GM12878 (cell line): ENCODE data around the gene CDC14B. TPM values are rescaled to one million over a fixed set of nuclear protein-coding genes. Genes with fewer than 3 reads are reported as not detected.

ENCODE experiments used
- ATAC-seq: fragments of 200-7000 bp; cut with Tn5 transposase; 3 replicates; pipeline ENCODE4 v1.9.1; 2020; ENCODE audit warnings: mild to moderate bottlenecking, moderate library complexity
- BruUV-seq: library from RNA; stranded (reverse); fragments of 400-500 nt; replicated peaks from 2 replicates; lab custom pipeline; 2021; lab: Mats Ljungman, UMichigan
- CTCF ChIA-PET: fragments of 300-600 bp; sonication (Branson Sonifier 250); formaldehyde crosslinking; extraction: SDS; loops from one replicate; lab custom pipeline; 2021; ENCODE audit warnings: inconsistent platforms; lab: Yijun Ruan, JAX
- POLR2A ChIA-PET: fragments of 350-600 bp; formaldehyde crosslinking; extraction: SDS; loops from one replicate; lab custom pipeline; 2021; ENCODE audit warnings: inconsistent platforms; lab: Charles Lee
- RAD21 ChIA-PET: fragments of 300-600 bp; sonication (Branson Sonifier 250); formaldehyde crosslinking; loops from one replicate; lab custom pipeline; 2023; ENCODE audit warnings: antibody characterized with exemption; ENCODE audit not compliant: unreplicated experiment; lab: Charles Lee
- SMC1A ChIA-PET: fragments of 300-600 bp; sonication (Branson Sonifier 250); formaldehyde crosslinking; loops from one replicate; lab custom pipeline; 2023; ENCODE audit not compliant: unreplicated experiment, uncharacterized antibody; lab: Charles Lee
- DNase-seq: peaks from one replicate; pipeline ENCODE4 v3.0.0-alpha.2; 2011; ENCODE audit warnings: low read depth, low spot score
- FAIRE-seq: peaks from 3 replicates; lab custom pipeline; 2011; peaks lifted over from hg19 to GRCh38; lab: Jason Lieb, UNC
- H2AFZ ChIP-seq: 2 replicates; pipeline ENCODE4 v1.6.0; 2011; ENCODE audit warnings: low read depth, low read length, control low read depth; ENCODE audit not compliant: control insufficient read depth
- H3K27ac ChIP-seq: 2 replicates; pipeline ENCODE4 v1.5.1; 2011; ENCODE audit warnings: control low read depth; ENCODE audit not compliant: control insufficient read depth, insufficient read depth
- H3K27me3 ChIP-seq, 2 experiments: replicated peaks in 1 of 2; 2 replicates each; pipeline versions ENCODE4 v1.6.0 to v1.6.1; 2011; ENCODE audit warnings: low read length in 1 of 2; ENCODE audit not compliant: control insufficient read depth in 2 of 2, insufficient read depth in 2 of 2
- H3K36me3 ChIP-seq, 2 experiments: 2 replicates each; pipeline ENCODE4 v1.5.1; 2011; ENCODE audit warnings: low read length in 1 of 2; ENCODE audit not compliant: control insufficient read depth in 2 of 2, insufficient read depth in 2 of 2
- H3K4me1 ChIP-seq: 2 replicates; pipeline ENCODE4 v1.6.1; 2011; ENCODE audit warnings: mild to moderate bottlenecking, low read length, moderate library complexity, mixed read lengths; ENCODE audit not compliant: control insufficient read depth, insufficient read depth
- H3K4me2 ChIP-seq: 2 replicates; pipeline ENCODE4 v1.6.0; 2011; ENCODE audit warnings: control low read depth; ENCODE audit not compliant: control insufficient read depth, insufficient read depth
- H3K4me3 ChIP-seq: fragments of 200-600 bp; sonication (generic); 2 replicates; pipeline ENCODE4 v1.5.1; 2016
- H3K79me2 ChIP-seq: 2 replicates; pipeline ENCODE4 v1.6.0; 2011; ENCODE audit warnings: low read length; ENCODE audit not compliant: control insufficient read depth, insufficient read depth
- H3K9ac ChIP-seq: 2 replicates; pipeline ENCODE4 v1.8.0; 2011; ENCODE audit warnings: low read length, control low read depth, mixed read lengths; ENCODE audit not compliant: control insufficient read depth, insufficient read depth
- H3K9me3 ChIP-seq: replicated peaks from 3 replicates; pipeline ENCODE4 v1.5.1; 2011; ENCODE audit warnings: mild to moderate bottlenecking, low read length; ENCODE audit not compliant: control insufficient read depth, insufficient read depth
- H4K20me1 ChIP-seq: 2 replicates; pipeline ENCODE4 v1.6.0; 2011; ENCODE audit not compliant: control insufficient read depth, insufficient read depth
- CEBPB ChIP-seq, 2 experiments: fragments of 150-350 bp in 1 of 2; IDR thresholded peaks; 2 replicates each; pipeline ENCODE4 v1.6.1; 2012 to 2014; ENCODE audit warnings: low read depth in 2 of 2, low read length in 2 of 2, borderline replicate concordance in 1 of 2, inconsistent platforms in 1 of 2
- EZH2 ChIP-seq: IDR thresholded peaks from 2 replicates; pipeline ENCODE4 v1.6.1; 2012; ENCODE audit warnings: low read depth, mild to moderate bottlenecking, control low read depth, inconsistent platforms, low read length, borderline replicate concordance; ENCODE audit not compliant: control insufficient read depth
- GABPA ChIP-seq: IDR thresholded peaks from 2 replicates; pipeline ENCODE4 v1.6.1; 2014; ENCODE audit warnings: antibody characterized with exemption, low read depth, mild to moderate bottlenecking, inconsistent platforms
- IKZF2 ChIP-seq, 2 experiments: fragments of 450-650 bp; IDR thresholded peaks; 2 replicates each; pipeline ENCODE4 v1.6.1; 2017; ENCODE audit warnings: mild to moderate bottlenecking in 2 of 2, moderate library complexity in 2 of 2
- RAD21 ChIP-seq: IDR thresholded peaks from 2 replicates; pipeline ENCODE4 v1.6.1; 2011; ENCODE audit warnings: mild to moderate bottlenecking, low read depth, low read length, moderate library complexity; ENCODE audit not compliant: insufficient read depth
- TBL1XR1 ChIP-seq: IDR thresholded peaks from 2 replicates; pipeline ENCODE4 v1.6.1; 2012; ENCODE audit warnings: low read depth, low read length, improper control_type of control experiment
- ZBTB4 ChIP-seq: fragments of 450-650 bp; formaldehyde crosslinking; IDR thresholded peaks from 2 replicates; pipeline ENCODE4 v1.4.0; 2022; ENCODE audit warnings: mild to moderate bottlenecking, moderate library complexity
- ZNF592 ChIP-seq: fragments of 450-650 bp; IDR thresholded peaks from 2 replicates; pipeline ENCODE4 v1.6.1; 2017; ENCODE audit warnings: mild to moderate bottlenecking, moderate library complexity
- WGBS: methylation state at CpG from one replicate; pipeline ENCODE4 v1.1.6; 2016; ENCODE audit warnings: low lambda C conversion rate; ENCODE audit not compliant: insufficient replicate concordance, insufficient coverage; ENCODE audit errors: missing lambda C conversion rate; 5-methylcytosine and 5-hydroxymethylcytosine counted together
- in situ Hi-C: fragments of 300-500 bp; cut with MboI; formaldehyde crosslinking; loops from 9 replicates; pipeline ENCODE4 v1.14.3; 2018; ENCODE audit warnings: mixed read lengths
- intact Hi-C: fragments of 100-400 bp; cut with micrococcal nuclease; formaldehyde crosslinking; loops from one replicate; pipeline ENCODE4 v1.14.2; 2022; ENCODE audit not compliant: unreplicated experiment
- polyA plus RNA-seq, 11 experiments: library from polyadenylated mRNA; depleted of rRNA in 4 of 11; unstranded in 6 of 11; stranded (reverse) in 5 of 11; fragments of >200 nt; fragmentation: Nextera tagmentation in 4 of 11; fragmentation: Illumina TruSeq in 1 of 11; extraction: Ambion mirVana in 4 of 11; extraction: Trizol in 1 of 11; gene quantifications; 1 replicate in 1 of 11; 2 replicates in 10 of 11; pipeline versions ENCODE4 v1.2.1 to v1.2.3, GENCODE V29; 2011 to 2016; ENCODE audit warnings: inconsistent platforms in 2 of 11, missing spikeins in 2 of 11, low read depth in 1 of 11
- total RNA-seq, 4 experiments: library from RNA; depleted of rRNA in 3 of 4; stranded (reverse); fragments of >200 nt in 3 of 4; fragmentation: Illumina TruSeq in 1 of 4; extraction: Trizol in 1 of 4; gene quantifications; 2 replicates each; pipeline versions ENCODE4 v1.2.1 to v1.2.3, GENCODE V29; 2013 to 2021

CDC14B gene
- total and polyA plus RNA-seq, 10 of the 15 experiments (the other 5 are each of a cell fraction or from before 2014, with no cell fraction given), result 3.7 to 11.7 (median 6.2) TPM

GRCh38 chr9:96478829-96479371 lies 140.7 kb downstream of the CDC14B start (continued):
- TF ChIP-seq ZBTB4 (CRISPR knock-in tag), result no peak

DNA sequence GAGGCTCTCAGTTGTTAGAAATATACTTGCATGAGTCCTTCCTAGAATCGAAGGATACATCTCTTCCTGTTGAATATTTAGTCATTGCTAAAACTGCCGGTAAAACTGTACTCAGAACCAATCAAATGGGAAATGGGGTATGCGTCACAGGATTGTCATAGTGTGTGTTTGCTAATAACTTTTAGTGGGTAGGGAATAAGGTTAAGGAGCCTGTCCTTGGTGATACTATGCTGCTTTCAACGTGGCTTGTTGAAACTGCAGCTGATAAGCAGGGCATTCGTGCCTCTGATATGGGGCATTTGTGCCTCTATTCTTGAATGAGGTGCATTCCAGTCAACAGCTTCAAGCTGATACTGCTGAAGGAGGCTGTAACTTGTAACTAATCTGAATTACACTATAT lies 143.1 kb downstream of the CDC14B start:
- Histone ChIP-seq H3K27ac (no peak overlapping the region), H3K27me3 (no peaks in the 10 kb centered on the region), H4K20me1 (no peaks in the 10 kb centered on the region), H3K79me2 (no peaks in the 10 kb centered on the region), H3K36me3 (no peaks in the 10 kb centered on the region), H3K9ac (no peak overlapping the region), H3K4me3 (no peak overlapping the region), H2AFZ (no peak overlapping the region), H3K4me1 (peaks cover 10% of the 10 kb centered on the region), H3K9me3 (no peaks in the 10 kb centered on the region), H3K4me2 (no peak overlapping the region)
- SMC1A ChIA-PET, result interaction anchor here (1.5 kb wide), 1 partner anchor 34 kb away, joined by 4 read pairs; no protein-coding TSS in a partner anchor
- WGBS, result 52% methylated on average over 5 of the region's 5 CpGs
- intact Hi-C loops, result no loop called here
- ATAC-seq (no peak), DNase-seq (no peak), FAIRE-seq (no peak)
- TF ChIP-seq RAD21 (no peak), TBL1XR1 (no peak), ZNF592 (no peak), EZH2 (no peak), CEBPB (IDR thresholded peaks at IDR 0.05; ENCODE audit: borderline replicate concordance in 1 of 2, low read depth in 2 of 2, low read length in 2 of 2) (no peak), GABPA (no peak), IKZF2 (IDR thresholded peaks at IDR 0.05) (no peak)
- CTCF ChIA-PET, result interaction anchor here (1.0 kb wide), 1 partner anchor 150 kb away, joined by 3 read pairs; no protein-coding TSS in a partner anchor
- in situ Hi-C loops, result no loop called here
- BruUV-seq, result no TSS peak
- RAD21 ChIA-PET, result no interaction called here
- POLR2A ChIA-PET, result no interaction called here
